Neural progenitor cell (in vitro differentiated cells): ENCODE results near the gene ZMAT5. TPM values are rescaled to one million over a fixed set of nuclear protein-coding genes. Genes with fewer than 3 reads are reported as not detected.

Experiments used
- DNase-seq: peaks from one replicate; pipeline ENCODE4 v3.0.0-alpha.2; 2016; ENCODE audit warnings: low spot score
- H2AFZ ChIP-seq: fragments of 200-600 bp; sonication (generic); replicated peaks from 2 replicates; pipeline ENCODE4 v1.6.1; 2016; ENCODE audit warnings: antibody characterized with exemption
- H3F3A ChIP-seq: fragments of 200-600 bp; sonication (generic); 2 replicates; pipeline ENCODE4 v1.6.1; 2016; ENCODE audit warnings: antibody characterized with exemption, low read depth
- H3K27ac ChIP-seq: fragments of 200-600 bp; sonication (generic); 2 replicates; pipeline ENCODE4 v1.5.1; 2016; ENCODE audit warnings: mild to moderate bottlenecking
- H3K27me3 ChIP-seq: fragments of 200-600 bp; sonication (generic); 2 replicates; pipeline ENCODE4 v1.6.1; 2016; ENCODE audit warnings: mild to moderate bottlenecking, moderate library complexity
- H3K36me3 ChIP-seq: fragments of 200-600 bp; sonication (generic); 2 replicates; pipeline ENCODE4 v1.5.1; 2016
- H3K4me1 ChIP-seq: fragments of 200-600 bp; sonication (generic); 2 replicates; pipeline ENCODE4 v1.6.1; 2016; ENCODE audit warnings: mixed run types
- H3K4me2 ChIP-seq: fragments of 200-600 bp; sonication (generic); 2 replicates; pipeline ENCODE4 v1.6.1; 2016
- H3K4me3 ChIP-seq: fragments of 200-600 bp; sonication (generic); 2 replicates; pipeline ENCODE4 v1.5.1; 2016
- H3K79me2 ChIP-seq: fragments of 200-600 bp; sonication (generic); 2 replicates; pipeline ENCODE4 v1.6.1; 2016; ENCODE audit warnings: low read depth
- H3K9ac ChIP-seq: fragments of 200-600 bp; sonication (generic); 2 replicates; pipeline ENCODE4 v1.6.1; 2016
- H3K9me3 ChIP-seq: fragments of 200-600 bp; sonication (generic); 2 replicates; pipeline ENCODE4 v1.5.1; 2016; ENCODE audit warnings: low read depth
- H4K20me1 ChIP-seq: fragments of 200-600 bp; sonication (generic); 2 replicates; pipeline ENCODE4 v1.6.1; 2016; ENCODE audit warnings: low read depth
- H3K27ac Mint-ChIP-seq: 3 replicates; pipeline ENCODE4 v1.8.0; 2021; ENCODE audit warnings: mixed read lengths
- H3K27me3 Mint-ChIP-seq: 2 replicates; pipeline ENCODE4 v1.8.0; 2022; ENCODE audit warnings: low read depth, mild to moderate bottlenecking, inconsistent platforms, moderate library complexity, mixed read lengths; ENCODE audit not compliant: insufficient read depth
- H3K36me3 Mint-ChIP-seq: 3 replicates; pipeline ENCODE4 v1.8.0; 2021; ENCODE audit warnings: mixed read lengths
- H3K4me1 Mint-ChIP-seq: 3 replicates; pipeline ENCODE4 v1.8.0; 2021; ENCODE audit warnings: mixed read lengths
- H3K4me3 Mint-ChIP-seq: 3 replicates; pipeline ENCODE4 v1.8.0; 2021; ENCODE audit warnings: mild to moderate bottlenecking, moderate library complexity, mixed read lengths
- H3K9me3 Mint-ChIP-seq: 3 replicates; pipeline ENCODE4 v1.8.0; 2020; ENCODE audit warnings: mixed read lengths
- EZH2 ChIP-seq: fragments of 200-600 bp; sonication (generic); IDR thresholded peaks from 2 replicates; pipeline ENCODE4 v1.6.1; 2017; ENCODE audit warnings: antibody characterized with exemption, mild to moderate bottlenecking, moderate library complexity
- EZH2phosphoT487 ChIP-seq: fragments of 200-600 bp; sonication (generic); IDR thresholded peaks from 2 replicates; pipeline ENCODE4 v1.6.1; 2017; ENCODE audit warnings: antibody characterized with exemption
- total RNA-seq: library from RNA; depleted of rRNA; stranded (reverse); fragments of >200 nt; gene quantifications from 2 replicates; pipeline ENCODE4 v1.2.3, GENCODE V29; 2015; ENCODE audit warnings: low replicate concordance
- TF ChIP-seq, protein P1 (sequence below): fragments of 200-600 bp; sonication (generic); IDR thresholded peaks from 2 replicates; pipeline ENCODE4 v1.5.1; 2017; ENCODE audit warnings: antibody characterized with exemption, mild to moderate bottlenecking

ZMAT5 gene
- total RNA-seq, 1 donor from 2014 or later: 20.8 TPM

DNA sequence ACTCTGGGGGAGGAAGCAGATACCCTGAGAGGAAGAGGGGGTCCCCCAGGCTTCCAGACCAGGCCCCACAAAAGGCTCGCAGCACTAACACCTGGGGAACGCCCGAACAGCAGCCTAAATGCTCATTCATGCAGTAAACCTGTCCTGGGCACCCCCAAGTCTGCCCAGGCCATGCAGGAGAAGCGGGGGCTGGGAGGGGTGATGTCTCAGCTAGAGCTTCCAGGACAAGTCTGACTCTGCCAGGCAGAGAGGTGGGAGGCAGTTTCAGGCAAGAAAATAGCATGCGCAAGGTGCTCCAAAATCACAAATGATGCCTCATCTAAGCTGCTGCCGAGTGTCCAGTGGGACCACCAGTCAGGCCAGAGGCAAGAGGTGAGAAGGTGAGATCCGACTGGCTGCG lies 32.4 kb downstream of the ZMAT5 start:
- no peak overlapping the region for H3K9ac ChIP-seq
- H3K36me3 ChIP-seq: no peaks in the 10 kb centered on the region
- H2AFZ ChIP-seq: no peak overlapping the region
- H3K9me3 ChIP-seq: no peaks in the 10 kb centered on the region
- TF ChIP-seq EZH2phosphoT487 (no peak), EZH2 (no peak)
- TF ChIP-seq, protein P1, sequence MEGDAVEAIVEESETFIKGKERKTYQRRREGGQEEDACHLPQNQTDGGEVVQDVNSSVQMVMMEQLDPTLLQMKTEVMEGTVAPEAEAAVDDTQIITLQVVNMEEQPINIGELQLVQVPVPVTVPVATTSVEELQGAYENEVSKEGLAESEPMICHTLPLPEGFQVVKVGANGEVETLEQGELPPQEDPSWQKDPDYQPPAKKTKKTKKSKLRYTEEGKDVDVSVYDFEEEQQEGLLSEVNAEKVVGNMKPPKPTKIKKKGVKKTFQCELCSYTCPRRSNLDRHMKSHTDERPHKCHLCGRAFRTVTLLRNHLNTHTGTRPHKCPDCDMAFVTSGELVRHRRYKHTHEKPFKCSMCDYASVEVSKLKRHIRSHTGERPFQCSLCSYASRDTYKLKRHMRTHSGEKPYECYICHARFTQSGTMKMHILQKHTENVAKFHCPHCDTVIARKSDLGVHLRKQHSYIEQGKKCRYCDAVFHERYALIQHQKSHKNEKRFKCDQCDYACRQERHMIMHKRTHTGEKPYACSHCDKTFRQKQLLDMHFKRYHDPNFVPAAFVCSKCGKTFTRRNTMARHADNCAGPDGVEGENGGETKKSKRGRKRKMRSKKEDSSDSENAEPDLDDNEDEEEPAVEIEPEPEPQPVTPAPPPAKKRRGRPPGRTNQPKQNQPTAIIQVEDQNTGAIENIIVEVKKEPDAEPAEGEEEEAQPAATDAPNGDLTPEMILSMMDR: no peak
- H3K79me2 ChIP-seq: no peaks in the 10 kb centered on the region
- peak overlapping the region; percentile 57 for H3K4me2 ChIP-seq
- H3K27me3 ChIP-seq: no peaks in the 10 kb centered on the region
- H3K4me1 ChIP-seq: peaks cover 16% of the 10 kb centered on the region
- H3K36me3 Mint-ChIP-seq: peaks cover 2% of the 10 kb centered on the region
- H3K27me3 Mint-ChIP-seq: peaks cover 2% of the 10 kb centered on the region
- no peak for DNase-seq
- no peaks in the 10 kb centered on the region for H3K9me3 Mint-ChIP-seq
- H3K4me3 Mint-ChIP-seq: no peak overlapping the region
- H3K4me3 ChIP-seq: no peak overlapping the region
- H3F3A ChIP-seq: no peaks in the 10 kb centered on the region
- H4K20me1 ChIP-seq: peaks cover 8% of the 10 kb centered on the region
- peak overlapping the region; percentile 57 for H3K27ac Mint-ChIP-seq
- H3K27ac ChIP-seq: no peak overlapping the region
- H3K4me1 Mint-ChIP-seq: peaks cover 10% of the 10 kb centered on the region

- Histone ChIP-seq H3K27ac (no peak overlapping the region), H3K27me3 (no peaks in the 10 kb centered on the region), H3K4me3 (no peak overlapping the region), H3K4me2 (no peak overlapping the region), H3K36me3 (no peaks in the 10 kb centered on the region), H3F3A (no peaks in the 10 kb centered on the region), H2AFZ (no peak overlapping the region), H3K79me2 (no peaks in the 10 kb centered on the region), H3K4me1 (peaks cover 16% of the 10 kb centered on the region), H3K9me3 (no peaks in the 10 kb centered on the region), H3K9ac (no peak overlapping the region), H4K20me1 (peaks cover 8% of the 10 kb centered on the region)
- Mint-ChIP-seq H3K4me3 (no peak overlapping the region), H3K4me1 (peaks cover 10% of the 10 kb centered on the region), H3K27ac (peak overlapping the region; percentile 92), H3K9me3 (no peaks in the 10 kb centered on the region), H3K27me3 (peaks cover 2% of the 10 kb centered on the region), H3K36me3 (peaks cover 2% of the 10 kb centered on the region)
- TF ChIP-seq, protein P1: no peak
- TF ChIP-seq EZH2 (no peak), EZH2phosphoT487 (no peak)
- no peak for DNase-seq
Measured at GRCh38 chr22:29733362-29734201, 33.2 kb downstream of the ZMAT5 start.

GRCh38 chr22:29732883-29733282 lies 33.9 kb downstream of the ZMAT5 start:
- H3K4me2 ChIP-seq: no peak overlapping the region

More at GRCh38 chr22:29732883-29733282, 33.9 kb downstream of the ZMAT5 start:
- H3K4me3 Mint-ChIP-seq: no peak overlapping the region
- Histone ChIP-seq H2AFZ (no peak overlapping the region), H3K4me3 (no peak overlapping the region), H3K9me3 (no peaks in the 10 kb centered on the region), H3K9ac (no peak overlapping the region), H3K4me1 (peaks cover 16% of the 10 kb centered on the region), H3K36me3 (no peaks in the 10 kb centered on the region), H3F3A (no peaks in the 10 kb centered on the region), H4K20me1 (peaks cover 8% of the 10 kb centered on the region), H3K27ac (no peak overlapping the region), H3K27me3 (no peaks in the 10 kb centered on the region), H3K79me2 (no peaks in the 10 kb centered on the region)
- peaks cover 10% of the 10 kb centered on the region for H3K4me1 Mint-ChIP-seq
- peaks cover 2% of the 10 kb centered on the region for H3K27me3 Mint-ChIP-seq
- no peak overlapping the region for H3K27ac Mint-ChIP-seq
- peaks cover 2% of the 10 kb centered on the region for H3K36me3 Mint-ChIP-seq
- TF ChIP-seq EZH2phosphoT487: no peak
- TF ChIP-seq, protein P1: no peak
- no peak for TF ChIP-seq EZH2
- no peak for DNase-seq
- no peaks in the 10 kb centered on the region for H3K9me3 Mint-ChIP-seq
